ENCODE results near the gene RIPOR2. TPM values are rescaled to one million over a fixed set of nuclear protein-coding genes. Genes with fewer than 3 reads are reported as not detected.

Gene RIPOR2
- total and polyA plus RNA-seq, 8 donors, result 2.0 to 19.3 (median 9.4) TPM; not detected in 1

DNA sequence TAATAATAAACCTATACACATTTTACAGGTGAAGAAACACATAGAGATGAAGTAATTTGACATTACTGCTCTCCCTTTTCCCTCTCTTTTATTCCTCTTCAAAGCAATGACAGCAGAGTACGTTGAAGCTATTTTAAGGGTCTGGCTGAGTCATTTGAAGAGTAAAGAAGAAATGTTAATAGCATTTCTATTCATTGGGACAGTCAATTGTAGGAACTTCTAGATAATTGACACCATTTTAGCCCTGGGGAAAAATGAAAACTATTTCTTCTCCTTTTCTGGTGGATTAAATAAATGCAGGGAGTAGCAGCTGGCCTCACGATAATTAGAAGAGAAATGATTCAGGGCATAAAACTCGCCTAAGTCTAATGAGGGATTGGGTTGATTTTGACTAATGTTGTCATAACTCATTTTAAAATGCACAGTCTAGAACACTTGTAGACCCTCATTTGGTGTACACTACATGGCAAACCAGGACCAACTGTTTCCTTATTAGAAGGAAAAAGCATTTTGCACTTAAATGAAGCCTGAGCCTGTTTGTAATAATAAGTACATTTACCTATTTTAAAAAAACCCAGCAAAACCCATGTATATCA is 48.1 kb downstream of the RIPOR2 start:
- Histone ChIP-seq H3K27ac (no peak overlapping the region), H3K4me1 (peaks cover 0 to under 1% (median 0%) of the 10 kb centered on the region in 4 donors), H3K9me3 (no peaks in the 10 kb centered on the region), H3K27me3 (no peaks in the 10 kb centered on the region), H3K4me3 (no peak overlapping the region), H3K36me3 (no peaks in the 10 kb centered on the region)
- intact Hi-C loops (cut with DNase I; ENCODE audit: low total_unique reads), result no loop called here
- DNase-seq, result no peak
- WGBS, 5 donors, result 72 to 94% (median 79%) methylated on average over 3 of the region's 3 CpGs
- TF ChIP-seq, protein P1, sequence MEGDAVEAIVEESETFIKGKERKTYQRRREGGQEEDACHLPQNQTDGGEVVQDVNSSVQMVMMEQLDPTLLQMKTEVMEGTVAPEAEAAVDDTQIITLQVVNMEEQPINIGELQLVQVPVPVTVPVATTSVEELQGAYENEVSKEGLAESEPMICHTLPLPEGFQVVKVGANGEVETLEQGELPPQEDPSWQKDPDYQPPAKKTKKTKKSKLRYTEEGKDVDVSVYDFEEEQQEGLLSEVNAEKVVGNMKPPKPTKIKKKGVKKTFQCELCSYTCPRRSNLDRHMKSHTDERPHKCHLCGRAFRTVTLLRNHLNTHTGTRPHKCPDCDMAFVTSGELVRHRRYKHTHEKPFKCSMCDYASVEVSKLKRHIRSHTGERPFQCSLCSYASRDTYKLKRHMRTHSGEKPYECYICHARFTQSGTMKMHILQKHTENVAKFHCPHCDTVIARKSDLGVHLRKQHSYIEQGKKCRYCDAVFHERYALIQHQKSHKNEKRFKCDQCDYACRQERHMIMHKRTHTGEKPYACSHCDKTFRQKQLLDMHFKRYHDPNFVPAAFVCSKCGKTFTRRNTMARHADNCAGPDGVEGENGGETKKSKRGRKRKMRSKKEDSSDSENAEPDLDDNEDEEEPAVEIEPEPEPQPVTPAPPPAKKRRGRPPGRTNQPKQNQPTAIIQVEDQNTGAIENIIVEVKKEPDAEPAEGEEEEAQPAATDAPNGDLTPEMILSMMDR (IDR thresholded peaks at IDR 0.05), result no peak
- TF ChIP-seq POLR2AphosphoS5 (IDR thresholded peaks at IDR 0.05) (no peak), EP300 (IDR thresholded peaks at IDR 0.05) (no peak), POLR2A (IDR thresholded peaks at IDR 0.05) (no peak)

DNA sequence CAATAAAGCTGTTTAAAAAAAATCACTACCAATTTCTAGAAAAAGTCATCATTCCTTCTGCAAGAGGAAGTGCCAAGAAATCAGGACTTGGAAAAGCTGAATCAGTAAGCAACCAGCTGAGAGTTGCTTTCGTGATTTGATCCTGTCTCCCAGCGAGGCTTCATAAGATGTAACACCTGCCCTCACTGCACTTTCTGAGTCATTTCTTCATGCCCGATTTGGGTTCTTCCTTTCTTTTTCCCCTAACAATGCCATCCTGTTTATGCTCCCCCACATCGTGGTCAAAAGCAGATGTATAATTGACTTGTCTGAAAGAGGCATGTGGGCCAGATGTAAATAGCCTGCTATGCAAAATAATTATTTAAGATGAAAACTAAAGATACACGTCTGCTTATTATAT is 52.1 kb downstream of the RIPOR2 start:
- DNase-seq, result no peak
- Histone ChIP-seq H3K4me3 (no peak overlapping the region), H3K9me3 (no peaks in the 10 kb centered on the region), H3K27me3 (no peaks in the 10 kb centered on the region), H3K36me3 (no peaks in the 10 kb centered on the region), H3K4me1 (peaks cover 0 to 9% (median 0%) of the 10 kb centered on the region in 4 donors), H3K27ac (no peak overlapping the region)
- no peak for TF ChIP-seq EP300 (IDR thresholded peaks at IDR 0.05)
- TF ChIP-seq, protein P1 (IDR thresholded peaks at IDR 0.05), result no peak
- TF ChIP-seq POLR2A (IDR thresholded peaks at IDR 0.05), result no peak
- no peak for TF ChIP-seq POLR2AphosphoS5 (IDR thresholded peaks at IDR 0.05)
- WGBS, 5 donors, result 66 to 82% (median 75%) methylated on average over 5 of the region's 5 CpGs
- intact Hi-C loops (cut with DNase I; ENCODE audit: low total_unique reads), result no loop called here

DNA sequence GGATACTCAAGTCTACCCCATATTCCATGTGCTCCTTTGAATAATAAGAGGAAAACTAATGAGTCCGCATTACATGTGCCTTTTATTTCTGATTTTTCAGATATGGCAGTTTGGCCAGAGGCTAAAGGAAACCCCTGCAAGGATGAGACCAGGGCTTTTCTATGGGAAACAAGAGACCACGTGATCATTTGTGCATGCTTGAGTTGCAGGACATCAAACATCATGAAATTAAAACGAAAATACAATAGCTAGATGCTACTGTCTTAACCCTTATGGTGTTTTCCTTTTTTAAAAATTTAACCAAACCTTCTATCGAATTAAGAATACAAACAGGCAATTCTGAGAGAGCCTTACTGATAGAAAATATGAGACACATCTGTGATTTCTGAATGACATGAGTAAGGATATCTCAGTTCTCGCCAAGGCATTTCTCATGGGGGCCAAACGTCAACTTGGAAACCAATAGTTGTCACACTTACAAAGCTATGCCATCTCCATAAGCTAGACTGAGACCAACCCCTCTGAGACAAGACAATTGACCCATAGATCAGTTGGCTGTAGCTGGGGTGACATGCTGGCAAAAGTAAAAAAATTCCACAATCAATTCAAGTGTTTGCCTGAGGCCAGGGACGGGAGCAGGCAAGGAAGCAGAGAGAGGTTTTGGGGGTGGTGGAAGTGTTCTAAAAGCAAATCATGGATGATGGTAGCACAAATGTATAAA is 52.8 kb downstream of the RIPOR2 start:
- no peak for DNase-seq
- H3K27ac ChIP-seq, result no peak overlapping the region
- intact Hi-C loops (cut with DNase I; ENCODE audit: low total_unique reads), result no loop called here
- peaks cover 0 to 9% (median 0%) of the 10 kb centered on the region in 4 donors for H3K4me1 ChIP-seq
- 85 to 89% (median 88%) methylated on average over 7 of the region's 7 CpGs for WGBS, 5 donors
- H3K27me3 ChIP-seq, result no peaks in the 10 kb centered on the region
- no peak overlapping the region for H3K4me3 ChIP-seq
- TF ChIP-seq EP300 (IDR thresholded peaks at IDR 0.05) (no peak), POLR2A (IDR thresholded peaks at IDR 0.05) (no peak), POLR2AphosphoS5 (IDR thresholded peaks at IDR 0.05) (no peak)
- TF ChIP-seq, protein P1 (IDR thresholded peaks at IDR 0.05), result no peak
- H3K36me3 ChIP-seq, result no peaks in the 10 kb centered on the region
- H3K9me3 ChIP-seq, result peaks cover 0 to under 1% (median 0%) of the 10 kb centered on the region in 4 donors

DNA sequence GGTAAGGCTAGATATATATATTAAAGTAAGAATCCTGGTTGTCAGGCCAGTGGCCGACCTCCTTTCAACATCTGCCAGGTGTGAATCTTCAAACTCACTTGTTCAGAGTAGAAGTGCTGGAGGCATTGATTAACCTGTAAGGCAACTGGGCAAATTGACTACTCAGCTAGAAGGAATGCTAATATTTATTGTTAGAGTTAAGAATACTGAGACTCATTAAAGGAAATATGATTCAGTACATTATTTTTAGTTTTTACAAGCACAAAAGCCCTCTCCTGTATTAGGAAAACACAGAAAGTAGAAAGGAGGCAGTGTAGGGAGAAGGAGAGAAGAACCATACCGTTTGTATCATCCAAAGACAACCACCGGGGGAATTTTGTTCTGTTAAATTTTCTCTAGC is 53.5 kb downstream of the RIPOR2 start:
- no peaks in the 10 kb centered on the region for H3K27me3 ChIP-seq
- no peak overlapping the region for H3K4me3 ChIP-seq
- TF ChIP-seq EP300 (IDR thresholded peaks at IDR 0.05) (no peak), POLR2A (IDR thresholded peaks at IDR 0.05) (no peak), POLR2AphosphoS5 (IDR thresholded peaks at IDR 0.05) (no peak)
- TF ChIP-seq, protein P1 (IDR thresholded peaks at IDR 0.05), result no peak
- peaks cover 0 to 7% (median 5%) of the 10 kb centered on the region in 4 donors for H3K9me3 ChIP-seq
- 54 to 63% (median 62%) methylated on average over 3 of the region's 3 CpGs for WGBS, 5 donors
- DNase-seq, result no peak
- H3K27ac ChIP-seq, result no peak overlapping the region
- H3K36me3 ChIP-seq, result peaks cover 0 to 3% (median 0%) of the 10 kb centered on the region in 4 donors
- intact Hi-C loops (cut with DNase I; ENCODE audit: low total_unique reads), result no loop called here
- H3K4me1 ChIP-seq, result peaks cover 0 to 9% (median 0%) of the 10 kb centered on the region in 4 donors

Data from stomach (tissue), 9 donors.